Liver (tissue), 9 donors: ENCODE measurements around the gene KCTD12. TPM values are rescaled to one million over a fixed set of nuclear protein-coding genes. Genes with fewer than 3 reads are reported as not detected.

ENCODE experiments used
- DNase-seq: peaks from one replicate; pipeline ENCODE4 v3.0.0-alpha.2; 2017; ENCODE audit warnings: low spot score
- H3K27ac ChIP-seq, 2 donors: one replicate each; pipeline ENCODE4 v1.7.0; 2013; ENCODE audit warnings: inconsistent platforms in 2 of 2, low read length in 2 of 2, control low read depth in 1 of 2, low read depth in 1 of 2, mild to moderate bottlenecking in 1 of 2
- H3K27me3 ChIP-seq, 4 donors: one replicate each; pipeline versions ENCODE4 v1.6.1 to v1.7.0; 2013; ENCODE audit warnings: low read length in 3 of 4, inconsistent platforms in 1 of 4, mild to moderate bottlenecking in 1 of 4, moderate library complexity in 1 of 4; ENCODE audit not compliant: control insufficient read depth in 4 of 4, insufficient read depth in 4 of 4
- H3K36me3 ChIP-seq, 4 donors: one replicate each; pipeline versions ENCODE4 v1.6.1 to v1.7.0; 2013; ENCODE audit warnings: low read length in 3 of 4, mild to moderate bottlenecking in 3 of 4, low read depth in 1 of 4, moderate library complexity in 1 of 4; ENCODE audit not compliant: control insufficient read depth in 4 of 4, insufficient read depth in 3 of 4
- H3K4me1 ChIP-seq, 4 donors: one replicate each; pipeline versions ENCODE4 v1.6.1 to v1.7.0; 2013; ENCODE audit warnings: low read length in 3 of 4, mild to moderate bottlenecking in 3 of 4, moderate library complexity in 1 of 4; ENCODE audit not compliant: control insufficient read depth in 4 of 4, insufficient read depth in 4 of 4
- H3K4me3 ChIP-seq, 3 donors: one replicate each; pipeline versions ENCODE4 v1.6.1 to v1.7.0; 2013; ENCODE audit warnings: low read length in 3 of 3, control low read depth in 1 of 3, low read depth in 1 of 3, mild to moderate bottlenecking in 1 of 3
- H3K9ac ChIP-seq, 2 donors: one replicate each; pipeline ENCODE4 v1.7.0; 2013; ENCODE audit warnings: low read length in 2 of 2, mild to moderate bottlenecking in 2 of 2, moderate library complexity in 2 of 2, control low read depth in 1 of 2, low read depth in 1 of 2
- H3K9me3 ChIP-seq, 4 donors: one replicate each; pipeline versions ENCODE4 v1.6.1 to v1.7.0; 2013; ENCODE audit warnings: low read length in 3 of 4; ENCODE audit not compliant: control insufficient read depth in 4 of 4
- EGR1 ChIP-seq, 2 donors: IDR thresholded peaks; 2 replicates each; pipeline ENCODE4 v1.6.1; 2016 to 2018; ENCODE audit warnings: antibody characterized with exemption in 2 of 2, low read depth in 2 of 2
- FOXA2 ChIP-seq: IDR thresholded peaks from 2 replicates; pipeline ENCODE4 v1.6.1; 2016; ENCODE audit warnings: antibody characterized with exemption
- MAX ChIP-seq: IDR thresholded peaks from 2 replicates; pipeline ENCODE4 v1.6.1; 2016; ENCODE audit warnings: antibody characterized with exemption
- RAD21 ChIP-seq, 2 donors: IDR thresholded peaks; 2 replicates each; pipeline ENCODE4 v1.6.1; 2016; ENCODE audit warnings: antibody characterized with exemption in 2 of 2, mild to moderate bottlenecking in 2 of 2
- REST ChIP-seq: IDR thresholded peaks from 2 replicates; pipeline ENCODE4 v1.6.1; 2016; ENCODE audit warnings: antibody characterized with exemption, mild to moderate bottlenecking
- YY1 ChIP-seq: IDR thresholded peaks from 2 replicates; pipeline ENCODE4 v1.6.1; 2016; ENCODE audit warnings: antibody characterized with exemption, mild to moderate bottlenecking
- WGBS: extraction: QIAGEN DNeasy Blood & Tissue Kit; methylation state at CpG from one replicate; pipeline ENCODE4 v1.1.7; 2013; 5-methylcytosine and 5-hydroxymethylcytosine counted together
- polyA plus RNA-seq, 2 donors: library from polyadenylated mRNA; stranded (reverse) in 1 of 2; unstranded in 1 of 2; fragments of 200-250 nt in 1 of 2; fragments of >200 nt in 1 of 2; fragmentation: Nextera tagmentation in 1 of 2; extraction: Ambion mirVana in 1 of 2; gene quantifications; one replicate each; pipeline versions ENCODE4 v1.2.1 to v1.2.3, GENCODE V29; 2013 to 2015
- total RNA-seq, 2 donors: library from RNA; depleted of rRNA; stranded (reverse); fragments of >200 nt; gene quantifications; one replicate each; pipeline ENCODE4 v1.2.3, GENCODE V29; 2014
- donor health status: healthy.
- donor health status: healthy.
- donor health status: healthy.
- donor health status: healthy.
- donor health status: healthy.

Gene KCTD12
- total and polyA plus RNA-seq, 4 donors: 1.5 to 14.8 (median 6.6) TPM

GRCh38 chr13:76885203-76886004, 801 bp downstream of the KCTD12 start:
- TF ChIP-seq RAD21 (IDR thresholded peaks at IDR 0.05) (peak; percentile 53 to 57), EGR1 (IDR thresholded peaks at IDR 0.05; ENCODE audit: low read depth in 2 of 2) (no peak), FOXA2 (no peak)
- Histone ChIP-seq H3K9ac (no peak overlapping the region), H3K27me3 (peaks cover 0 to 7% (median 3%) of the 10 kb centered on the region in 4 donors), H3K36me3 (no peaks in the 10 kb centered on the region), H3K4me1 (peaks cover 9 to 22% (median 15%) of the 10 kb centered on the region in 4 donors), H3K4me3 (peak overlapping the region; percentile 50 to 64 (median 57)), H3K9me3 (no peaks in the 10 kb centered on the region), H3K27ac (peak overlapping the region; percentile 81 to 91)
- peak; percentile 42 for DNase-seq
- 2% methylated on average over 94 of the region's 94 CpGs for WGBS

- peaks cover 0 to 7% (median 3%) of the 10 kb centered on the region in 4 donors for H3K27me3 ChIP-seq
- no peaks in the 10 kb centered on the region for H3K36me3 ChIP-seq
- H3K9ac ChIP-seq: peak overlapping the region in 1 of 2 donors; percentile 20
- WGBS: 10% methylated on average over 9 of the region's 9 CpGs
- H3K4me1 ChIP-seq: peaks cover 9 to 22% (median 15%) of the 10 kb centered on the region in 4 donors
- TF ChIP-seq MAX (no peak), REST (no peak), YY1 (no peak), FOXA2 (no peak), EGR1 (IDR thresholded peaks at IDR 0.05; ENCODE audit: low read depth in 2 of 2) (no peak)
- no peak for DNase-seq
- H3K4me3 ChIP-seq: peak overlapping the region; percentile 50 to 64 (median 57)
- peak overlapping the region; percentile 81 to 91 for H3K27ac ChIP-seq
- no peaks in the 10 kb centered on the region for H3K9me3 ChIP-seq
Observed at GRCh38 chr13:76884907-76885202, 1.4 kb downstream of the KCTD12 start.

GRCh38 chr13:76884186-76884906, 1.9 kb downstream of the KCTD12 start:
- Histone ChIP-seq H3K4me3 (peak overlapping the region in 2 of 3 donors; percentile 57 to 64), H3K9me3 (no peaks in the 10 kb centered on the region), H3K36me3 (no peaks in the 10 kb centered on the region), H3K4me1 (peaks cover 9 to 25% (median 15%) of the 10 kb centered on the region in 4 donors), H3K27ac (peak overlapping the region; percentile 81 to 91), H3K9ac (peak overlapping the region in 1 of 2 donors; percentile 20), H3K27me3 (peaks cover 0 to 7% (median 3%) of the 10 kb centered on the region in 4 donors)
- no peak for TF ChIP-seq REST
- 31% methylated on average over 15 of the region's 15 CpGs for WGBS
- DNase-seq: no peak
